Adrenal gland (tissue), 12 donors: Measurements from ENCODE around the gene CAMTA1. TPM values are rescaled to one million over a fixed set of nuclear protein-coding genes. Genes with fewer than 3 reads are reported as not detected.

ENCODE experiments used
- DNase-seq, 7 donors: peaks; one replicate each; pipeline ENCODE4 v3.0.0-alpha.2; 2019 to 2020
- H3K27ac ChIP-seq, 5 donors: fragments of 200-600 bp; sonication (generic) in 4 of 5; 1 replicate in 3 of 5; 2 replicates in 2 of 5; pipeline versions ENCODE4 v1.5.1 to v1.8.0; 2016 to 2020; ENCODE audit warnings: mild to moderate bottlenecking in 1 of 5
- H3K27me3 ChIP-seq: fragments of 200-600 bp; 2 replicates; pipeline ENCODE4 v1.8.0; 2021
- H3K36me3 ChIP-seq, 2 donors: fragments of 200-600 bp; replicated peaks in 1 of 2; 1 replicate in 1 of 2; 2 replicates in 1 of 2; pipeline versions ENCODE4 v1.5.1 to v1.8.0; 2018 to 2022
- H3K4me1 ChIP-seq, 2 donors: fragments of 200-600 bp; replicated peaks in 1 of 2; 1 replicate in 1 of 2; 2 replicates in 1 of 2; pipeline versions ENCODE4 v1.5.1 to v1.8.0; 2018 to 2021
- H3K4me3 ChIP-seq, 4 donors: fragments of 200-600 bp; sonication (generic) in 3 of 4; one replicate each; pipeline ENCODE4 v1.5.1; 2016 to 2018
- H3K9me3 ChIP-seq, 3 donors: fragments of 200-600 bp; sonication (generic) in 1 of 3; replicated peaks in 1 of 3; 1 replicate in 2 of 3; 2 replicates in 1 of 3; pipeline versions ENCODE4 v1.5.1 to v1.8.0; 2016 to 2021
- CTCF ChIP-seq, 6 experiments: fragments of 450-650 bp in 4 of 6; fragments of 200-600 bp in 2 of 6; sonication (generic) in 1 of 6; IDR thresholded peaks; 1 replicate in 5 of 6; 2 replicates in 1 of 6; pipeline versions ENCODE4 v1.5.1 to v1.8.0; 2016 to 2021; ENCODE audit warnings: antibody characterized with exemption in 6 of 6, mild to moderate bottlenecking in 2 of 6, moderate library complexity in 1 of 6
- POLR2A ChIP-seq, 2 donors: fragments of 450-650 bp; IDR thresholded peaks; one replicate each; pipeline ENCODE4 v1.6.1; 2017; ENCODE audit warnings: antibody characterized with exemption in 2 of 2, mild to moderate bottlenecking in 2 of 2, moderate library complexity in 1 of 2
- WGBS, 4 donors: extraction: QIAGEN DNeasy Blood & Tissue Kit in 2 of 4; methylation state at CpG; one replicate each; pipeline versions ENCODE4 v1.1.5 to v1.1.7; 2013 to 2017; 5-methylcytosine and 5-hydroxymethylcytosine counted together
- intact Hi-C, 2 donors: fragments of 100-400 bp; cut with DNase I; formaldehyde crosslinking; loops; one replicate each; pipeline versions ENCODE4 v1.14.1 to v1.15.0; 2022 to 2023
- polyA plus RNA-seq, 3 donors: library from polyadenylated mRNA; stranded (reverse); fragments of 200-250 nt in 2 of 3; fragments of 350-450 nt in 1 of 3; fragmentation: Illumina TruSeq in 1 of 3; extraction: RNeasy Lipid Tissue Mini Kit (QIAGEN cat#74804) in 1 of 3; gene quantifications; one replicate each; pipeline ENCODE4 v1.2.3, GENCODE V29; 2013 to 2014
- total RNA-seq, 9 donors: library from RNA; depleted of rRNA in 4 of 9; stranded (reverse); fragments of >200 nt in 4 of 9; fragments of 120-200 nt in 1 of 9; fragmentation: NEBNext Ultra II Directional in 1 of 9; extraction: Animal tissue kit (Norgen Biotek cat#: 25700) in 1 of 9; gene quantifications; one replicate each; pipeline versions ENCODE4 v1.1.0 to v1.2.4, GENCODE V29; 2013 to 2023
- donor health status: healthy with polysubstance abuse.
- donor health status: Bipolar disorder and iron deficiency.
- donor health status: DM: yes; HTN: yes; CAD: no.
- donor health status: DM: no; HTN: no; CAD: no.
- donor health status: DM: no; HTN: no; CAD: no.
- donor health status: DM: yes; HTN: yes; CAD: no.

CAMTA1 gene
- total and polyA plus RNA-seq, 12 donors = 62.9 to 141 (median 96.9) TPM

- no peaks in the 10 kb centered on the region for H3K9me3 ChIP-seq
- intact Hi-C loops = no loop called here
- H3K27ac ChIP-seq = no peak overlapping the region
- TF ChIP-seq CTCF (IDR thresholded peaks at IDR 0.05) (no peak), POLR2A (IDR thresholded peaks at IDR 0.05) (no peak)
- no peak overlapping the region for H3K4me3 ChIP-seq
- 72 to 87% (median 77%) methylated on average over 8 of the region's 8 CpGs for WGBS, 4 donors
- no peaks in the 10 kb centered on the region for H3K27me3 ChIP-seq
- no peaks in the 10 kb centered on the region for H3K36me3 ChIP-seq
- DNase-seq = peak in 1 of 7 donors; percentile 23
- H3K4me1 ChIP-seq = peaks cover 4 to 16% of the 10 kb centered on the region in 2 donors
These were observed 518.5 kb downstream of the CAMTA1 start for GRCh38 chr1:7303554-7304317.

- Histone ChIP-seq H3K4me3 (no peak overlapping the region), H3K4me1 (no peaks in the 10 kb centered on the region), H3K27ac (no peak overlapping the region), H3K9me3 (no peaks in the 10 kb centered on the region), H3K27me3 (no peaks in the 10 kb centered on the region), H3K36me3 (no peaks in the 10 kb centered on the region)
- WGBS, 4 donors = 62 to 70% (median 68%) methylated on average over 8 of the region's 8 CpGs
- DNase-seq = peak in 2 of 7 donors; percentile 34 to 93
- TF ChIP-seq CTCF (IDR thresholded peaks at IDR 0.05) (no peak), POLR2A (IDR thresholded peaks at IDR 0.05) (no peak)
- intact Hi-C loops = no loop called here
These were observed 527.9 kb downstream of the CAMTA1 start for GRCh38 chr1:7313081-7313546.

GRCh38 chr1:7313826-7314225, 528.6 kb downstream of the CAMTA1 start:
- intact Hi-C loops = no loop called here
- WGBS, 4 donors = 81 to 94% (median 93%) methylated on average over 5 of the region's 5 CpGs
- no peaks in the 10 kb centered on the region for H3K36me3 ChIP-seq

DNA sequence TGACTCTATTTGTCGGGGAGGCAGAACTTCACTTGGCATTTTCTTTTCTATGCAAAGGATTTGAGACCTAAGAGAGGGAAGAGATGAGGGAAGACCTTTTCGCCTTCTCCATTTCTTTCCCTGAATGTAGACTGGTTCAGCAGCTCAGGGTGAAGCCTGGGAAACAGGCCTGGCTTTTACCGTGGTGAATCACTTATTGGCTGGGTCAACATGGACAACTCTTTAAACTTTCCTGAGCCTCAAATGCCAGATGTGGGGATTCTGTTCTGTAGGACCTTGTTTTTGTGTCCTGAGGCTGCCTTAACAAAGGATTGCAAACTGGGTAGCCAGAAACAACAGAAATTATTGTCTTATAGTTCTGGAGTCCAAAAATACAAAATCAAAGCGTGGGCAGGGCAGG, 530.1 kb downstream of the CAMTA1 start:
- DNase-seq = peak in 1 of 7 donors; percentile 25
- WGBS, 4 donors = 82 to 92% (median 87%) methylated on average over 4 of the region's 4 CpGs
- Histone ChIP-seq H3K4me3 (no peak overlapping the region), H3K27me3 (no peaks in the 10 kb centered on the region), H3K27ac (no peak overlapping the region), H3K9me3 (no peaks in the 10 kb centered on the region), H3K36me3 (no peaks in the 10 kb centered on the region), H3K4me1 (no peaks in the 10 kb centered on the region)
- no peak for TF ChIP-seq CTCF (IDR thresholded peaks at IDR 0.05)
- no peak for TF ChIP-seq POLR2A (IDR thresholded peaks at IDR 0.05)
- intact Hi-C loops = no loop called here

More at GRCh38 chr1:7313826-7314225, 528.6 kb downstream of the CAMTA1 start:
- TF ChIP-seq CTCF (IDR thresholded peaks at IDR 0.05) (no peak), POLR2A (IDR thresholded peaks at IDR 0.05) (no peak)
- H3K4me3 ChIP-seq = no peak overlapping the region
- H3K27ac ChIP-seq = peak overlapping the region in 1 of 5 donors; percentile 17
- no peaks in the 10 kb centered on the region for H3K4me1 ChIP-seq
- peak in 1 of 7 donors; percentile 54 for DNase-seq
- no peaks in the 10 kb centered on the region for H3K9me3 ChIP-seq
- no peaks in the 10 kb centered on the region for H3K27me3 ChIP-seq
